Fibroblast of lung (primary cell): Measurements from ENCODE around the gene FSTL4.

Experiments used
- CTCF ChIP-seq, 2 donors: IDR thresholded peaks in 1 of 2; conservative IDR thresholded peaks in 1 of 2; 1 replicate in 1 of 2; 2 replicates in 1 of 2; pipeline ENCODE4 v1.5.1; 2011 to 2012; ENCODE audit warnings: low read length in 2 of 2, control low read depth in 1 of 2, inconsistent platforms in 1 of 2, low read depth in 1 of 2, mild to moderate bottlenecking in 1 of 2
- EZH2 ChIP-seq: IDR thresholded peaks from 2 replicates; pipeline ENCODE4 v1.5.1; 2012; ENCODE audit warnings: low read length, control low read depth, mild to moderate bottlenecking; ENCODE audit errors: missing control alignments

- TF ChIP-seq CTCF (conservative IDR thresholded peaks at IDR 0.05 in 1 of 2, IDR thresholded peaks at IDR 0.05 in 1 of 2; ENCODE audit: low read depth in 1 of 2, low read length in 2 of 2) (no peak), EZH2 (no peak)
Measured at GRCh38 chr5:133271606-133272005, 340.7 kb downstream of the FSTL4 start.
